NCI-H524 (cell line): ENCODE measurements around the gene SMARCC1.
A peak's percentile ranks its signal among the peaks of the same experiment; 100 is the strongest.
"Not testable (repeated sequence)": the region's sequence is repeated elsewhere in the genome, so short reads cannot be mapped to it uniquely, and the experiment has no call there.

ENCODE experiments used
- DNase-seq, 2 experiments: peaks; one replicate each; lab custom pipeline; 2025; lab: John Stamatoyannopoulos, UW

The SMARCC1 gene

DNA sequence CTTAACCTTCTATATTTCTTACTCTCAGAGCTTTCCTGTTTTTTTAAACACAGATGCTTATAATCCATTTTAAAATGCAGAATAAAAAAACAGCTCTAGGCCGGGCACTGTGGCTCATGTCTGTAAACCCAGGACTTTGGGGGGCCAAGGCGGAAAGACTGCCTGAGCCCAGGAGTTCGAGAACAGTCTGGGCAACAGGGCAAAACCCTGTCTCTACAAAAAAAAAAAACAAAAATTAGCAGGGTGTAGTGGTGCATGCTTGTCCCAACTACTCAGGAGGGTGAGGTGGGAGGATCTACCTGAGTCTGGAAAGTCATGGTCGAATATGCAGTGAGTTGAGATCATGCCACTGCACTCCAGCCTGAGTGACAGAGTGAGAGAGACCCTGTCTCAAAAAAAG is 15.5 kb downstream of the SMARCC1 start:
- DNase-seq, result no peak

DNA sequence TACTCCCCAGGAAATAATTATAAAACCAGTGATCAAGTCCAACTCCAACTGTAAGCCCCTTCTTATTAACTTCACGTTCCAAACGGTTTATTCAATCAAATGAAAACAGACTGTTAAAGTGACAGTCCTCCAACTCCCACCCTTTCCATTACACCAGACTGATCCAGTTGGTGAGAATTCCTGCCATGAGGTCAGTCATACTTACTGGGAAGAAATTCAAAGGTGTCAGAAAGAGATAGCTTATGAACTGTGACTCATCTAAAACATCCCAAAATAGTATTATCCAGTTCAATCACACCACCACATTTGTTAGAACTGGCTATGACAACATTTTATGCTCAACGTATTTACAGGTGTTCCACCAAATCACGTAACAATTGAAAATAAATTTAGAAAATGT is 19.5 kb downstream of the SMARCC1 start:
- DNase-seq, result no peak

DNA sequence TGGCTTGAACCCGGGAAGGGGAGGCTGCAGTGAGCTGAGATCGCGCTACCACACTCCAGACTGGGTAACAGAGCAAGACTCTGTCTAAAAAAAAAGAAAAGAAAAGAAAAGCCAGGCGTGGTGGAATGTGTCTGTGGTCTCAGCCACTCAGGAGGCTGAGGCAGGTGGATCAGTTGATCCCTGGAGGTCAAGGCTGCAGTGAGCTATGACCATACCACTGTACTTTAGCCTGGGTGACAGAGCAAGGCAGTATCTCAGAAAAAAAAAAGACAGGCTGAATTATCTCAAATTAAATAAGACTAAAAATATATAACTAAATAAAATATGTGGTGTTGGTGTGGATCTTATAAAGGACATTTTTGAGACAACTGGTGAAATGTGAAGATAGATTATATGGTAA is 20.6 kb downstream of the SMARCC1 start:
- DNase-seq, result no peak

DNA sequence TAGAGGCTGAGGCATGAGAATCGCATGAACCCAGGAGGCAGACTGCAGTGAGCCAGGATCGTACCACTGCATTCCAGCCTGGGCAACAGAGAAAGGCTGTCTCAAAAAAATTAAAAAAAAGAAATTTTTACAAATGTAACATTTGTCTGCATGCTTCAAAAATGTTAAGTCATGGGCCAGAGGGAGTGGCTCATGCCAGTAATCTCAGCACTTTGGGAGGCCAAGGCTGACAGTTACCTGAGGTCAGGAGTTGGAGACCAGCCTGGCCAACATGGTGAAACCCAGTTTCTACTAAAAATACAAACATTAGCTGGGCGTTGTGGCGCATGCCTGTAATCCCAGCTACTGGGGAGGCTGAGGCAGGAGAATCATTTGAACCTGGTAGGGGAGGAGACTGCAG is 21.5 kb downstream of the SMARCC1 start:
- DNase-seq, result not testable (repeated sequence)

DNA sequence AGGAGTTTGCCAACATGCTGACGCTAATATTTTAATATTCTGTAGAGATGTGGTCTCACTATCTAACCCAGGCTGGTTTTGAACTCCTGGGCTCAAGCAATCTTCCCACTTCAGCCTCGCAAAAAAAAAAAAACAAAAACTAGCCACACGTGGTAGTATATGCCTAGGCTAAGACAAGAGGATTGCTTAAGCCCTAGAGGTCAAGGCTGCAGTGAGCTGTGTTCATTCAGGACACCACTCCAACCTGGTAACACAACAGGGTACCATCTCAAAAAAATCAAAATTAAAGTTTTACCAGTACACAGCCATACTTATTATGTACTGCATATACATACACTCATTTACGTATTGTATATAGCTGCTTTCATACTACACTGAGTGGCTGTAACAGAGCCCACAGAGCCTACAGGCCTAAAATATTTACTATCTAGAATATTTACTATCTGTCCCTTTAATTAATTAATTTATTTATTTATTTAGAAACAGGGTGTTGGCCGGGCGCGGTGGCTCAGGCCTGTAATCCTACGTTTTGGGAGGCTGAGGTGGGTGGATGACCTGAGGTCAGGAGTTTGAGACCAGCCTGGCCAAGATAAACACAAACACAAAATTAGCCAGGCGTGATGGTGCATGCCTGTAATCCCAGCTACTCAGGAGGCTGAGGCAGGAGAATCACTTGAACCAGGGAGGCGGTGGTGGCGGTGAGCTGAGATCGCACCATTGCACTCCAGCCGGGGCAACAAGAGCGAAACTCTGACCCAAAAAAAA is 23.2 kb downstream of the SMARCC1 start:
- no peak for DNase-seq

DNA sequence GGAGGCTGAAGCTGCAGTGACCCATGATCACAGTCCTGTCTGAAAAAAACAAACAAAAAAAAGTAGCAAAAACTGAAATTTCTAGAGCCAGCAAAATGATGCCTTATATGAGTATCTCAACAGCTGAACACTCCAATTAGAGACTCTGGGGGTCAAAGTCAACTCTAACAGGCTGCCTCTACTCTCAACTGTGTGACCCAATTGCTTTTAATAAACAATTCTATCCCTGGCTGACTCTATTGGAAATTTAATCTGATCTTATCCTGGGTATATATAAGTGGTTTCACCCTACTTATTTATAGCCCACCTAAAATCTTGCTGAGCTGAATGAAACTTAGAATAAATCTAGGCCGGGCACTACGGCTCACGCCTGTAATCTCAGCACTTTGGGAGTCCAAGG is 29.0 kb downstream of the SMARCC1 start:
- DNase-seq, result no peak

DNA sequence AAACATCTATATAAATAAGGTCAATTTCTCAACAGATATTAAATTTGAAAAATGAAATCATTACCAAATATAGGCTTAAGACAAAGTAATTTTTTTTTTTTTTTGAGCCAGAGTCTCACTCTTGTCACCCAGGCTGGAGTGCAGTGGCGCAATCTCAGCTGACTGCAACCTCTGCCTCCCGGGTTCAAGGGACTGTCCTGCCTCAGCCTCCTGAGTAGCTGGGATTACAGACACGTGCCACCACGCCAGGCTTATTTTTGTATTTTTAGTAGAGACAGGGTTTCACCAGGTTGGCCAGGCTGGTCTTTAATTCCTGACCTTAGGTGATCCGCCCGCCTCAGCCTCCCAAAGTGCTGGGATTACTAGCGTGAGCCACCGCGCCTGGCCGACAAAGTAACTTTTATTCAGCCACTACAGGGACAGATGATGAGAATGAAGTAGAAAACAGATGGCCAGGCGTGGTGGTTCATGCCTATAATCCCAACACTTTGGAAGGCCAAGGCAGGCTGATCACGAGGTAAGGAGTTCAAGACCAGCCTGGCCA is 30.8 kb downstream of the SMARCC1 start:
- DNase-seq, result peak in 1 of 2 experiments; percentile 3

DNA sequence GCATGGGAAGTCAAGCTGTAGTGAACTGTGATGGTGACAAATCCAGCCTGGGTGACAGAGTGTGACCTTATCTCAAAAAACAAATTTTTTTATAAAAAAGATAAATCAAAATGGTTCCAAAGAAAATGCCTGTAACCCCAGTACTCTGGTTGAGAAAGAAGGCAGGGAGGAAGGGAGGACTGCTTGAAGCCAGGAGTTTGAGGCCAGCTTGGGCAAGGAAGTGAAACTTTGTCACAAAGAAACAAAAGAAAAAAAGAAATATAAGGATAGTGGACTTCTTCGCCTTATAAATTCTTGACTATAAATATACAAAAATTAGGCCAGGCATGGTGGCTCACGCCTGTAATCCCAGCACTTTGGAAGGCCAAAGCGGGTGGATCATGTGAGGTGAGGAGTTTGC is 34.1 kb downstream of the SMARCC1 start:
- no peak for DNase-seq

DNA sequence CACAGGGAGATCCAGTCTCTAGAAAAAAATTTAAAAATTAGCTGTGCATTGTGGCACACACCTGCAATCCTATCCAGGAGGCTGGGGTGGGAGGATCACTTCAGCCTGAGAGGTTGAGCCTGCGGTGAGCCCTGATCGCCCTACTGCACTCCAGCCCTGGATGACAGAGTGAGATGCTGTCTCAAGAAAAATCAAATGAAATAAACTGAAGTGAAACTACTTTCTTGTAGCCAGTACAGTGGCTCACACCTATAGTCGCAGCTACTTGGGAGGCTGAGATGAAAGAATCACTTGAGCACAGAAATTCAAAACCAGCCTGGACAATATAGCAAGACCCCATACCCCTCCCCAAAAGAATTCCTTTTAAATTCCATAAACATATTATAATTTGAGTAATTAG is 35.4 kb downstream of the SMARCC1 start:
- DNase-seq, result no peak

DNA sequence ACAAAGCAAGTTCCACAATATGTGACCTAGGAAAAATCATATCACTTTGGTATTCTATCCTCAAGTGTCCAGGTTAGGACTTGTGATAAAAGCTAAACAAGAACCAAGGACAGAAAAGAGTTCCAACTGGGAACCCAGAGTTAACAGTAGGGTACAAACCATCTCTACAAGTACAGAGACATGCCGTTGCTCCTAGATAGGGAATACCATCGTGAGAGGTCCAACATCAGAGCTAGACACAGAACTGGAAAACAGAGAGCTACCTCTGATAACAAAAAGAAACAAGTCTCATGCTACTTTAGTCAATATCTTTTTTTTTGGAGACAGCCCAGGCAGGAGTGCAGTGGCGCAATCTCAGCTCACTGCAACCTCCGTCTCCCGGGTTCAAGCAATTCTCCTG is 37.8 kb downstream of the SMARCC1 start:
- no peak for DNase-seq

DNA sequence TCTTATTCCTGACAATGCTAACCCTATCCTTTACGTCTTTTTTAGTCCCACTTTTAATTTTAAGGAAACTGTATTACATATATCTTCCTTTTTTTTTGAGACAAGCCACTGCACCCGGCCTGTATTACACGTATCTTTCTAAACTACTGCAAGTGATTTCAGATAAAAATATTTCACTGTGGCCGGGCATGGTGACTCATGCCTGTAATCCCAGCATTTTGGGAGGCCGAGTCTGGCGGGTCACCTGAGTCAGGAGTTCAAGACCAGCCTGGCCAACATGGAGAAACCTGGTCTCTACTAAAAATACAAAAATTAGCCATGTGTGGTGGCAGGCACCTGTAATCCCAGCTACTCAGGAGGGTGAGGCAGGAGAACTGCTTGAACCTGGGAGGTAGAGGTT is 38.3 kb downstream of the SMARCC1 start:
- not testable (repeated sequence) for DNase-seq

DNA sequence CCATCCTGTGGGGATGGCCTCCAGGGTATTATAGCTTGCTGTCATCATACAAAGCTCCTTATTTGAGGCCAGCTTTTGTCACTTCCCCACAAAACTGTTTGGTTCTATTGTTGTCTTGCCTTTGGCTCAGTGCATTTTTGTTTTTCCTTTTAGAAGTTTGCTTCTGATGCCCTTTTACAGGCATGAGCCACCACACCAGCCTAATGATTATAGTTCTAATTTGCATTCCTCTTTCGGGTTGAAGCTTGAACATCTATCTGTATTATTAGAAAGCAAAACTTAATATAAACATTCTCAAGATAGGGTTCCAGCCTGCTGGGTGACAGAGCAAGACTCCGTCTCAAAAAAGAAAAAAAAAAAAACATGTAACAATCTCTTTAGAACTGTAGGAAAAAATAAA is 39.8 kb downstream of the SMARCC1 start:
- no peak for DNase-seq

DNA sequence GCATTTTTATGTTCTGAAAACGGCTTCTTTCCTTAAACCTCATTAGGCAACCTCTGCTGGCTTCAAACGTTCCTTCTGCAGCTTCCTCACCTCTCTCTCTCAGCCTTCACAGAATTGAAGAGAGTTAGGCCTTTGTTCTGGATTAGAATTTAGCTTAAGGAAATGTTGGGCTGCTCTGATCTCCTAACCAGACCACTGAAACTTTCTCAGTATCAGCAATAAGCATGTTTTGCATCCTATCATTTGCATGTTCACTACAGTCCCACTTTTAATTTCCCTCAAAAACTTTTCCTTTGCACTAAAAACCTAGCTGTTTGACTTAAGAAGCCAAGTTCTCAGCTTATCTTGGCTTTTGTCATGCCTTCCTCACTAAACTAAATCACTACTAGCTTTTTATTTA is 49.5 kb downstream of the SMARCC1 start:
- DNase-seq, result no peak

DNA sequence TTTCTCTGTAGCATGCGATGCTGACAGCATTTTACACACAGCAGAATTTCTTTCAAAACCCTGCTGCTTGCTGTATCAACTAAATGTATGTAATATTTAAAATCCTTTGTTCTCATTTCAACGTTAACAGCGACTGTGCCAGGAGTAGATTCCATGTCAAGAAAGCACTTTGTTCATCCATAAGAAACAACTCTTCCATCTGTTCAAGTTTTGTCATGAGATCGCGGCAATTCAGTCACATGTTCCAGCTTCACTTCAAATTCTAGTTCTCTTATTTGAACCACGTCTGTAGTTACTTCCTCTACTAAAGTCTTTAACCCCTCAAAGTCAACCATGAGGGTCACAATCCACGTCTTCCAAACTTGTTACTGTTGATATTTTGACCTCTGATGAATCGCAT is 50.6 kb downstream of the SMARCC1 start:
- DNase-seq, result no peak

DNA sequence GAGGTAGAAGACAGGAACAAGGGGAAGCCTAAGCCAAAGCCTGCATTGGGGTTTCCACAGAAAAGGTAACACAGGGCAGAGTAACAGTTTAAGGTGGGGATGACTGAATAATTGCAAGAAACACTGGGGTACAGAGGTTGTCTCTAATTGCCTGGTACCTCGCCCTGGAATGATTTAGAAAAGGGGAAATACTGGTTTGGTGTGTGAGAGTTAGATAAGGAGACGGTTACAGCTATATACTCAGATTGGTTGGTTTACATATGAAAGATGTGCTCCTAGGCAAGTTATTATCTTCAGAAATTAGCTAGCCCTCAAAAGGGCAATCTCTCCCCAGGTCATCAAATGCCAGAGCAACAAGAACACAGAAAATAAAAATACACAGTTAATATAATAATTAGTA is 58.8 kb downstream of the SMARCC1 start:
- no peak for DNase-seq

DNA sequence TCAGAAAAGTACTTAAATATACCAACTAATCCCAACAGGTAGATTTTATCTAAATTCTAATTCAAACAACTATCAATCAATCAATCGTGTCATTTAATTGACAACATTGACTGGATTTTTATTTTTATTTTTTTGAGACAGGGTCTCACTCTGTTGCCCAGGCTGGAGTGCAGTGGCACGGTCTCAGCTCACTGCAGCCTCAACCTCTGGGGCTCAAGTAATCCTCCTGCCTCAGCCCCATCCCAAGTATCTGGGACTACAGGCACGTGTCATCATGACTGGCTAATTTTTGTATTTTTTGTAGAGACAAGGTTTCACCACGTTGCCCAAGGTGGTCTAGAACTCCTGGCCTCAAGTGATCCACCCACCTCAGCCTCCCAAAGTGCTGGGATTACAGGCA is 64.2 kb downstream of the SMARCC1 start:
- DNase-seq, result not testable (repeated sequence)

DNA sequence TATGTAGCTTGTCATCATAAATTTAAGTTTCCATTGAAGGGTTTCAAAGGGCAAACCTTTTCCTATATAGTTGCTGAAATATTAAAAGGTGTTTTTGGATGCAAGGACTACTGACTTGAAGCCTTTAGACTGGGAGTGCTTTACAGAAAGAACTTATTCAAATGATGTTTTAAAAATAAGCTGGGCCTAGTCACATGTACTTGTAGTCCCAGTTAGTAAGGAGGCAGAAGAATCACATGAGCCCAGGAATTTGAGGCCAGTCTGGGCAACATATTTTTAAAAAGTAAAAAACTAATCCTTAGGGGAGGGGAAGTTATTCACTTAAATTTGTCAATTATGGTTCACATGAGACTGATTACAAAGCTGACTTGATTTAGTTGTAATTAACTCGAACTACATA is 65.0 kb downstream of the SMARCC1 start:
- DNase-seq, result no peak

DNA sequence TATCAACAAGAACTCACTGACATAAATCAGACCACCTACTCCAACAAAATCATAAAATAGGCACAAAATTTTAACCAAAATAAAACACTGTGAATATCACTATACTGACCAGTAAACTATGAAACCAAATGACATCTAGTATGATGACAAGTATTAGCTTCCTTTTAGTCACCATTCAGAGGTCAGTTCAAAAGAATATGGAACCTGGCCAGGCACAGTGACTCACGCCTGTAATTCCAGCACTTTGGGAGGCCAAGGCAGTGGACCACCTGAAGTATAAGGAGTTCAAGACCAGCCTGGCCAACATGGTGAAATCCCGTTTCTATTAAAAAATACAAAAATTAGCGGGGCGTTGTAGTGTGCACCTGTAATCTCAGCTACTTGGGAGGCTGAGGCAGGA is 65.8 kb downstream of the SMARCC1 start:
- no peak for DNase-seq

DNA sequence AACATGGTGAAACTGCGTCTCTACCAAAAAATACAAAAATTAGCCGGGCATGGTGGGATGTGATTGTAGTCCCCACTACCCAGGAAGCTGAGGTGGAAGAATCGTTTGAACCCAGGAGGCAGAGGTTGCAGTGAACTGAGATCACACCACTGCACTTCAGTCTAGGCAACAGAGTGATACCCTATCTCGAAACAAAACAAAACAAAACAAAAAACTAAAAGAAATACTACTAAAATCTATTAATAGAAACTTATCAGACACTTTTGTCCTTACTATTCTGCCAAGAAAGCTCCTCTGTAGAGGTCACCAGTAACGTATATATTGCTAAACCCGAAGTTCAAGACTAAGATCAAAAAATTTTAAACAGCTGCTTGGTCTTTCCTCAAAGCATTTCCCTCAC is 67.1 kb downstream of the SMARCC1 start:
- DNase-seq, result no peak

DNA sequence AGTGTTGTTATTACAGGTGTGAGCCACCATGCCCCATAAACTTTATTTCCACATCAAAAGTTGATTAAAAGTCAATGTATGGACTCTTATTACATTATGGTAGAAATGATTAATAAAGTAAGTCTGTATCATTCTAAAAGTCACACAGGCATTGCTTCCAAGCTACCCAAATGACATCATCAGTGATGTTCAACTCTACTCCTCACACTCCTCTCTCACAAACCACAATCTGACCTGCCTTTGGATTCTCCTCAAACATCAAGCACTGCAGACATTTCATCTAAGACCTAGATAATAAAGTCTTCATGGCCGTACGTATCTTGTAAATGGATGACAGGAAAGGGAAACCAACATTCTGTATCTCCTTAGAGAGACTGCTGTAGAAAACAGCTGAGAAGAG is 68.0 kb downstream of the SMARCC1 start:
- DNase-seq, result no peak

DNA sequence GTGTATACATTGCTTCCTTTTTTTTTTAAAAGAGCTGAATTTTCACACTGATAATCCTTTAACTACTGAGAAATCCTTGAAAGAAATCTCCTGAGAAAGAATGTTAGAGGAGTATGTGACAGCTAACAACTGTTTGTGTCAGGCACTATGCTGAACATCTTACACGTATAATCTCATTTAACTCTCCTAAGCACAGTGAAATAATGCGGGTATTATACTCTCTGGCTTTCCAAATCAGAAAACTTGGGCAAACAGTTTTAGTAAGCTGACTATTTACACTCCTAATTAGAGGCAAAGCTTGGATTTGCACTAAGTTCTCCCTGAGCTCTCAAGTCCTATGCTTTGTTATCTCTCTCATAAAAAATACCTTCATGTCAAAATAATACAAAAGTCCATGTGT is 69.3 kb downstream of the SMARCC1 start:
- no peak for DNase-seq

DNA sequence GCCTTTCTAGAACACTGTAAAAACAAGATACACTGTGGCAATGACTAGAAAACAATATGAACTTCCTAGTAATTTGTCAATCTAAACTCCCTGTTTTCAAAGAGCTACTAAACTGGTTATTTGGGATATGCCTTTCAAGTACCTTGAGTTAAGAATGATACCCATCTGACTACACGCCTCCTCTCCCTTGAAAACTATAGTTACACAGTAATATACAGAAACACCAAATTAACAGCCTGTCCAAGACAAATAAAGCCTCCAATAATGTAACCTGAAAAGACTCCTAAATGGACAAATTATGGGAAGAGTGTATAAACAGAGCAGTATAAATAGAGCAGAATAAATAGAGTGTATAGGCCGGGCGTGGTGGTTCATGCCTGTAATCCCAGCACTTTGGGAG is 70.1 kb downstream of the SMARCC1 start:
- no peak for DNase-seq

DNA sequence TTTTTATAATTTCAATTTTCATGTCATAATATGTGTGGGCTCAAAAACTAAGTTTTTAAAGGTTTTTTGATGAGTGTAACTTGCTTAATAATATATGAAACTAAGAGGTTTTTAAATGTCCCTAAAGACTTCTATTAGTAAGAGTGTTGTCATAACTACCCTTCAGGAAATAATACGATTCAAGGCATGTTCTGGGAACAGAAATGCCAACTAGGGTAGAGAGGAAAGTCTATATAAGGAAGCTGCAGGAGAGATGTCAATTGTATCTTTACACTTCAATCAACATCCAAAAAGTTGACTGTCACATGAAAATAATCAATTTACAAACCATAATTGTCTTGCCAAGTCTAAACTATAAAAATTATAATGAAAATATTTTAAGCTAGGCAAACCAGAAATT is 76.3 kb downstream of the SMARCC1 start:
- DNase-seq, result no peak

DNA sequence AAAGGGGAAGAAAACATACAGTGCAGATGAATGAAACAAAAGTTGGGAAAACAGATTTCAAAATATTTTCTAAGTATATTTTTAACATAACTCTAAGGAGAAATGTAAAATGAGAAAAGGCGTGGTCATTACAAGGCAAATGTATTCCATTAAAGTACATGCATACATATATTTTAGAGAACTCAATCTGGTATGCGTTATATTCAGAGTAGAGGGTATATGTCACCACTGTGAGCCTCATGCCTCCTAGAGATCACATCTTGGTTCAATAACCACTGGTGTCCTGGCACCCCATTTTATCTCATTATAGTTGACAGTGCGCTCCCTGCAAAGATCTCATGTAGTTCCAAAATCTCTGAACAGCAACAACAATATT is 77.5 kb downstream of the SMARCC1 start:
- DNase-seq, result no peak
